Stimulated activated CD4-positive, alpha-beta T cell treated with anti-CD3 and anti-CD28 coated beads, Interleukin-1b, Interleukin-23, amount 100 ng/mL, for 4 hours (primary cell): ENCODE data around the gene SCFD2.

Experiments used
- DNase-seq, 2 donors: peaks; one replicate each; pipeline ENCODE4 v3.0.0-alpha.2; 2020; ENCODE audit warnings: low read depth in 2 of 2

SCFD2 gene

DNA sequence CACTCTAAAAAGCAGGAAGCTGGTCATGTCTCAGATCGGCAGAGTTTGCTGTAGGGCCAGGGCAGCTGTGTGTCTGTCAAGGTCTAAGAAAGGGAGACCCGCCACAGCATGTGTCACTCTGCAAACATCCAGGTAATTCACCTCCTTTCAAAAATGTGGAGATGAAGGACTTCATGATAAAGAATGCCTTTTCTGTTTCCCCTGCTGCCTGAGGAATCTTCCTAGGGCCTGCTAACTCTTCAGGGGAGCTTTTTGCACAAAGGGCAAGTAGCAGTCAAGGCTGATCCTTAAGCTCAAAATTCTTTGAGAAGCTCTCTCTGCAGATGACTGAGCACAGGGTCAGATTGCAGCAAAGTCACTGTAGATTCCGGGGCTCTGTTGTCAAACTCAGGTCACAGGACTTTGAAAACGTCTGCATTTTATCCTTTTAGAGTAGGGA is 482.7 kb downstream of the SCFD2 start:
- no peak for DNase-seq

DNA sequence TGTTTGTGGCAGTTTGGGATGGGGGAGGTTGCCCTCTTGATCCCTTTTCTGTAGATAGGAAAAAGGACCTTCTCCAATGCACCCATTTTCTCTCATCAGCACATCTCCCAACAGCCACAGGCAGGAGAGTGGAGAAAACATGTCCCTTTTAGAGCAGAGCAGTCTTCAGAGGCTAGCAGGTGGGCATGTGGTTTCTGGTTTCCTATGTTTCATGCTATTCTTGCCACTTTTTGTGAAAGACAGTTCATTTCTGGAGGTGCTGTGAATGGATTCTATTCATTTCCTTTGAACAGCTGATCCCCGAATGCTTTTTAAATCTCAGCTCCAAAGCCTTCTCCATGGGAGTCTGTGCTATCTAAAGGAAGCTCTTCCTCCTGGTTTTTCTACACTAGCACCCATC is 484.9 kb downstream of the SCFD2 start:
- no peak for DNase-seq

DNA sequence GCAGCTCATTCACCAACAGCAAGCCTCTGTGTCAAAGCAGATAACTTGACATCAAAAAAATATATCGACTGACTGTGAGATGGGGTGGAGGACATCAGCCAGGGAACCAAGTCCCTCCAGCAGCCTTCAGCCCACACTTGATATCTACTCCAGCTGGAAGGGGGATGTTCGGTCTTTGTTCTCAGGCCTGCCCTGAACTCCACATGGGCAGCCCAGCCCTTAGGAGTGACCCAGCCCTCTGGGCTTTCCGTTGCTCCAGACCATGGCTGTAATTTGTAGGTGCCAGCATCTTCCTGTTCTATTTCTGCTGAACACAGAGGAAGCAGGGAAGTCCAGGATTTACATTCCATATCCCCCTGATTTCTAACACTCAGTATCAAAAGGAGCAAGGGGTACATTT is 486.4 kb downstream of the SCFD2 start:
- DNase-seq = no peak

DNA sequence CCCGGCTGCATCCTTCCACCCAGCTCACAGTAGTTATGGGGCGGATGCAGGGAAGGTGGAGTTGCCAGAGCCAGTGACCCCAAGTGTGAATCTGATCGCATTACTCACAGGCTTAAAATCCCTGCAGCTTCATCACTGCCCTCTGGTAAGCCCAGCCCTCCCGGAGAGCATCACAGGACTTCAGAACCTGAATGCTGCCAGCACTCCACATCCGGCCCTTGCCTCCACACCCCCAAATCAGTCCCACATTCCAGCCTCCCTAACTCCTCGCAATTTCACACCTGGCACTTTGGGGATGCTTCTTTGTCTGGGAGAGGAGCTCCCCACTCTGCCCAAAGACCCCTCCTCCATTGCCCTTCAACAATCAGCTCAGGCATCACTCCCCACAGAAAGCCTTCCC is 488.2 kb downstream of the SCFD2 start:
- DNase-seq = no peak

GRCh38 chr4:52877036-52877435 is 488.8 kb downstream of the SCFD2 start:
- no peak for DNase-seq

GRCh38 chr4:52876069-52876468 is 489.8 kb downstream of the SCFD2 start:
- no peak for DNase-seq

- DNase-seq = no peak
Observed at GRCh38 chr4:52874948-52875347, 490.9 kb downstream of the SCFD2 start.

GRCh38 chr4:52873861-52874343 is 492.0 kb downstream of the SCFD2 start:
- DNase-seq = no peak

- DNase-seq = no peak
Observed at GRCh38 chr4:52873191-52873590, 492.7 kb downstream of the SCFD2 start.

- no peak for DNase-seq
Observed at GRCh38 chr4:52870225-52870624, 495.6 kb downstream of the SCFD2 start.

GRCh38 chr4:52869656-52870055 is 496.2 kb downstream of the SCFD2 start:
- DNase-seq = no peak

GRCh38 chr4:52869196-52869595 is 496.7 kb downstream of the SCFD2 start:
- no peak for DNase-seq

GRCh38 chr4:52868133-52868532 is 497.7 kb downstream of the SCFD2 start:
- no peak for DNase-seq

DNA sequence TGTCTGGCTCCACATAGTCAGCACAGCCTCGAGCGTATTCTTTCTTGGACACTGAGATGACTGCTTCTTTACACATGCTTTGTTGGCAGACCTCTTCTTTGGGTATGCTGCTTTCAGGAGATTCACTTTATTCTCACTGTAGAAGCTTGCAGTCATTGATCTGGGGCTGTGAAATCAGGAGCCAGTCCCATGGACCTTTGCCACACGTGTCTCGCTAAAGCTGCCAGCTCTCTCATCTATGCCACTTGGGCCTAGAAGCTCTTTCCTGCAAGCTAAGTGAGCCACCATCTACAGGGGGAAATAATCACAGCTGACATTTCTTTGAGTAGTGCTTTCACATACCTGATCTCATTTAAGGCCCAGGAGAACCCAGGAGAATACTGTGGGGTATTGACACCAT is 498.7 kb downstream of the SCFD2 start:
- no peak for DNase-seq

GRCh38 chr4:52866734-52867133 is 499.1 kb downstream of the SCFD2 start:
- DNase-seq = no peak

DNA sequence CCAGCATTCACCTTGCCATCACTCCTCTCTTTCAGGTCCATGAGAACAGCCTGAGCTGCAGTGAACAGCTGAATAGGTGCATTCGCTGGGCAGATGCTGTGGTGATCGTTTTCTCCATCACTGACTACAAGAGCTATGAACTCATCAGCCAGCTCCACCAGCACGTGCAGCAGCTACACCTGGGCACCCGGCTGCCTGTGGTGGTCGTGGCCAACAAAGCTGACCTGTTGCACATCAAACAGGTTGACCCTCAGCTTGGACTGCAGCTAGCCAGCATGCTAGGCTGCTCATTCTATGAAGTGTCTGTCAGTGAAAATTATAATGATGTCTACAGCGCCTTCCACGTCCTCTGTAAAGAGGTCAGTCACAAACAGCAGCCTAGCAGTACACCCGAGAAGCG is 500.6 kb downstream of the SCFD2 start:
- DNase-seq = no peak

DNA sequence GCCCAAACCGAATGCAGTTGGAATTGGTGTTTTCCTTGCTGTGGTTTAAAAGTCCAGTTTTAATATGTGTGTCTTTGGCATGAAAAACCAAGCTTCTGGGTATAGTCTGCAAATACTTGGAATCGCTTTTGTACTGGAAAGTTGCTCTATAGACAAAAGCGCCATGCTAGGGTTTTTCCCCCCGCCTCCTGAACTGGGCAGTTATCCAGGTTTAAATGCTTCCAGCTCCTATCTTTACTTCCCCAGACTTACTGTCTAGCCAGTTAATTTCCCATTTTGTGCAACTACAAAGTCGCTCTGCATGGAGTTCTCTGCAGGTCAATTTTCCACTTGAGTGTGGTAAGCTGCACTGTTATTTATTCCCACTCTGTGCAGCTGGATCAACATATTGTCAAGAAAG is 501.1 kb downstream of the SCFD2 start:
- no peak for DNase-seq

DNA sequence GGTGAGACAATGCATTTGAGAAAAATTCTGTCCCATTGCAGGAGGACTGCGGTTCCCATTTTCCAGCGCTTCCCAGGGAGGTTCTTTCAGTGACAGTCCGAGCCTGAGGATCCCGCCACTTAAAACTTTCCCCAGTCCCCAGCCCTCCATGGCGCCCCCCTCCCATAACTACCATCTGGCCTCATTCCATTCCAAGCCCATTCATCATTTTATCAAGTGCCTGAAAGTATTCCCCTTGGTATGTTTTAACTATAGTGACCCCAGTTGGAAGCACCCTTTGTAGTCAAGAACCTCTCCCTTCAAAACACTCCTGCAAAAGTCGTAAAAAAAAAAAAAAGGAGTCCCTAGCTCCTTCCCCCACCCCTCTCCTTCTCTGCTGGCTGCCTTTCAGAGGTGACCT is 502.5 kb downstream of the SCFD2 start:
- no peak for DNase-seq

DNA sequence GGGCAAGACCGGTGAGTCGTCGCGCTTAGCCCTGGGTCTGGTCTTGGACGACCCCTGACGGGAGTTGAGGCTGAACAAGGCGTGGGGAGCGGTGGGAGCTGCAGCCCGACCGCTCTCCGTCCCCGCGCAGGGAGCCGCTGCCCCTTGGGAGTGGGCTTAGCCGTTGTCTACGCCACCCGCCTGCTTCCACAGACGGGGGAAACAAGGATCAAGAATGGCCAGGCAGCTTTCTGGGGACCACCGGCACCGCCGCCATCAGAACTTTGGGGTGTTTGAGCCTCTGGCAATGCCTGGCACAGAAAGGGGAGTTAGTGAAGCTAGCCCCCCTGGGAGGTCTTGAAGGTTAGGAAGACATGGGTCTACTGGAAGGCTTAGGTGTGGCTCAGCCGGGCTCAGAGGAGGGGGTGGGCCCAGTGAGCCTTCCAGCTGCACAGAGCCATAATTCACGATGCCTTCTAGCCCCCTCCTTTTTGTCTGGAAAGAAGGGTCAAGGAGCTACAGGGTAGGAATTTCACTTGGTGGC is 503.2 kb downstream of the SCFD2 start:
- no peak for DNase-seq

- peak; percentile 71 to 86 for DNase-seq
Observed at GRCh38 chr4:52861879-52862616, 503.8 kb downstream of the SCFD2 start, which contains the start of gene RASL11B. Gene RASL11B, plus strand, starts transcription at chr4:52862317. Its CDS starts 191 bp downstream, at chr4:52862508.

DNA sequence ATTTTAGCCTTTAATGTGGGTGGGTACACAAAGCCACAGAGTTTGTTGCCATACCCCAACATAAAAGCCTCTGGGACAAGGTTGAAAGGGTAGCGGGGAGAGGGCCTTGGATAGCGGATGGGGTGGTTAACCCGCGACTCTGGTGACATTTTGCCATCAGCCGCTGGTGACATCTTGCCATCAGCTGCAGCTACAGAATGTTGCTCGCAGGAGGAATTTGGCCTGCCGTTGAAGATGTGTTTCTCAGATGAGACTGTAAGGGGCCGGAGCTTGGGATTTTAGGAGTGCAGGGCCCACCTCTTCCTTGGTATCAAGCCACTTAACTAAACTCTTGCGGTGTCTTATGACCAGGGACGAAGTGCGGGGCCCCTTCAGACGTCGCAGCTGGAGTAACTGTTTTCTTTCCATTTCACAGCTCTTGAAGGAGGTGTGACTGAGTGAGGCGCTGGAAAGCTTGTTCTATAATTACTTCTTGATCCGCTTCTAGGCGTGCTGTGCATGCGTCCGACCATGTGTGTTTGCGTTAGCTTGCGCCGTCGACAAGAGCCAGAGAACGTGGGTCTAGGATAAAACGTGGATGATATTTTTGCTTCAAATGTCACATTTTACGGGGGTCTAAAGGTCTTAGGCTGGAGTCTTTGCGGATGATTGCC is 504.6 kb downstream of the SCFD2 start:
- DNase-seq = no peak

DNA sequence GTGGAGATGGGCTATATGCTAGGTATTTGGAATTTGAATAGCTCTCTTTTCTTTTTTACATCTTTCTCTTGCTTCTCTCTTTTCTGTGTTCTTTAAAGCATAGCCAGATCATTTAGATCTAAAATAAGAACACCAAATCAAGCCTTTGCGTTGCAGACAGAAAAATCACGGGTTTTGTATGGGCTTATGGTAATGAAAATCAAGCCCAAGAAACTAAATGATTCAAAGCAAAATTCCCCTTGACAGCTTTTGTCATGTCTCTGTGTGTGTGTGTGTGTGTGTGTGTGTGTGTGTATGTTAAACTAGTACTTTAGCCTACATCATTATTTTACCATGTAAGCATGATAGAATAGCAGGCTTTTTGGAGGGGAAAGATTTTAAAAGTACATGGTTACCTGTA is 505.5 kb downstream of the SCFD2 start:
- no peak for DNase-seq

GRCh38 chr4:52856801-52857200 is 509.1 kb downstream of the SCFD2 start:
- DNase-seq = no peak
